ENCODE data around the gene DDI1.
"Not testable (repeated sequence)": the region's sequence is repeated elsewhere in the genome, so short reads cannot be mapped to it uniquely, and the experiment has no call there.

The DDI1 gene

DNA sequence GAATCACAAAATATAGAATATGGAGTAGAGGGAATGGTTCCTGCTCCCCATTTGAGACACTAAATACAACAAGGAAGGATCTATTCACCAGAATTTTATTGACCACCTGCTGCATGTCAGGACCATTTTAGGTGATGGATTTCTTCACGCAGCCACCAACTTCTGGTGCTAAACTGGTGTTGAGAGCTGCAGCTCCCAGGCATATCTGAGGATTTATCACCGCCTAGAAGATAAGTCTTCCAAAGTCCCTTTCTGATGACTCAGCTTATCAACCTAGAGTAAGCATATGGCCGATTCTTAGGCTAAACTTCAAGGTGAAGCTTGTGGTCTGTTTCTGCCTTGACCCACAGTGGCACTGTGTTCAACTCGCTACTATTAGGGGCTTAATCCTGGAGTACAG, 6.7 kb downstream of the DDI1 start:
- no peak for DNase-seq

- DNase-seq = no peak
Observed at GRCh38 chr11:104043678-104044239, 7.3 kb downstream of the DDI1 start.

- no peak for DNase-seq
Observed at GRCh38 chr11:104046331-104046730, 9.9 kb downstream of the DDI1 start.

DNA sequence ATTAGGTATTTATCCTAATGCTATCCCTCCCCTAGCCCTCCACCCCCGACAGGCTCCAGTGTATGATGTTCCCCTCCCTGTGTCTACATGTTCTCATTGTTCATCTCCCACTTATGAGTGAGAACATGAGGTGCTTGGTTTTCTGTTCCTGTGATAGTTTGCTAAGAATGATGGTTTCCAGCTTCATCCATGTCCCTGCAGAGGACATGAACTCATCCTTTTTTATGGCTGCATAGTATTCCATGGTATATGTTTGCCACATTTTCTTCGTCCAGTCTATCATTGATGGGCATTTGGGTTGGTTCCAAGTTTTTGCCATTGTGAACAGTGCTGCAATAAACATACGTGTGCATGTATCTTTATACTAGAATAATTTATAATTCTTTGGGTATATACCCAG, 10.4 kb downstream of the DDI1 start:
- not testable (repeated sequence) for DNase-seq

- no peak for DNase-seq
Observed at GRCh38 chr11:104049116-104049515, 12.7 kb downstream of the DDI1 start.

- DNase-seq = no peak
Observed at GRCh38 chr11:104051778-104052177, 15.3 kb downstream of the DDI1 start.

GRCh38 chr11:104053743-104054478, 17.5 kb downstream of the DDI1 start:
- no peak for DNase-seq

- DNase-seq = no peak
Observed at GRCh38 chr11:104054911-104055529, 18.6 kb downstream of the DDI1 start.

- no peak for DNase-seq
Observed at GRCh38 chr11:104055596-104055995, 19.2 kb downstream of the DDI1 start.

DNA sequence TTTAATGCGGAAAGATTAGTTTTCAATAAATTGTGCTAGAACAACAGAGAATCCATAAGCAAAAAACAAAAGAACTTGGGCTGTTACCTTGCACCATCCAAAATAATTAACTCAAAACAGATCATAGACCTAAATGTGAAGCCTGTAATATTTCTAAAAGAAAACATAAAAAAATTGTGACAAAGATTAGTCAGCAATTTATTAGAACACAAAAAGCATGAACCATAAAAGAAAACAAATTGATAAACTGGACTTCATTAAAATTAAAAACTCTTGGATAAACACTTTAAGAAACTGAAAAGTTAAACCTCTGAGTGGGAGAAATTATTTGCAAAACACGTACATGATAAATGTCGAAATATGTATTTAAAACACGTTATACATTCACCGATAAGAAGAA, 21.5 kb downstream of the DDI1 start:
- no peak for DNase-seq

DNA sequence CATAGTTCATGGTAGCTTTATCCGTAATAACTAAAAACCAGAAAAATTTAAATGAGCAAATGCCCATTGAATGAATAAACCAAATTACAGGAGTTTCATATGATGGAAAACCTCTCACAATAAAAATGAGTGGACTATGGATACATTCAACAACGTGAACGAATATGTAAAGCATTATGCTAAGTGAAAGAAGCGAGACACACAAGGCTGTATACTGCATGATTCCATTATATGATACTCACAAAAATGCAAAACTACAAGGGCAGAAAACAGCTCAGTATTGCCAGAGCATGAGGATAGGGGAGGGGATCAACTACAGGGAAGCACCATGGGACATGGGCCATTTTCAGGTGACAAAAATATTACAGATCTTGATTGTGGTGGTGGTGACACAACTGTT, 22.2 kb downstream of the DDI1 start:
- DNase-seq = no peak

DNA sequence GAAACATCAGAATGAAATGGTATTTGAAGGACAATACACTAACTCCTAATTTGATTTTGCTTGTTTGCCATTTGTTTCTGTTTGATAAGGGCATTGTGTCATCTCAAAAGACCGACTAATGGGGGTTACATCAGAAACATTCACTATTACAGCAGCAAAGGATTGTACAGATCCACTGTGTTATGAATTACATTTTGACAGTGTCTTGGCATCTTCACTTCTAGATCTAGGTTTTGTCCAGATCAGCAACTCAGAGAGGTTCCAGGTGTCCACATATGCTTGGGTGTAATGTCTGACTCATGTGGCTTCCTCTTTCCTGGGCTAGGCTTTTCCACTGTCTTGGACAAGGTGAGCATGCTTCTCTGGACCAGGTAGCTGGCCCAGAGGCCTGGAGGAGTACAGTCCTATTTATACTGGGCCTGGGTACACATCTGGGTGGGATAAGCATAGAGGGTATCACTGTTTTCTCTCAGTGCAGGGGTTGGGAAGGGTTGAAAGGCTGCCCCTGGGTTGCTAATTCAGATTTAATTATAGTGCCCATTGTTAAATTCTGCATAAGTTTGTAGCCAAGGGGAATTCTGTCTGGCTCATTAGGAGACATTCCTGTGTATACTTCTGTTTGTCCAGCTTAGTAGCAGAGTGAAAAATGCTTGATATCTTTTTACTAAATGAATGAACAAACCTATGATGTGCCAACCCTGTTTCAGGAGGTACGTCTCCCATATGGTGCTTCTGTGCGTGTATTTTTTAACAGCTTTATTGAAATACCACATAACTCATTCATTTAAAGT, 23.8 kb downstream of the DDI1 start:
- no peak for DNase-seq

DNA sequence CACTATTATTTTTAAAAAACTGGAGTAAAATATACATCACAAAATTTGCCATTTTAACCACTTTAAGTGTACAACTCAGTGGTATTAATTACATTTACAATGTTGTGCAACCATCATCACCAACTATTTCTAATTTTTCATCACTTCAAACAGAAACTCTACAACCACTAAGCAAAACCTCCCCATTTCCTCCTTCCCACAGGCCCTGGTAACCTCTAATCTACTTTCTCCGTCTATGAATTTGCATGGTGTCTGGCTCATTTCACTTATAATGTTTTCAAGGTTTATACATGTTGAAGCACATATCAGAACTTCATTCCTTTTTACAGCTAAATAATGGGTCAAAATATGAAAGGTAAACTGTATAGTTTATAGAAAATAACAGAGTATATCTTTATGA, 24.4 kb downstream of the DDI1 start:
- no peak for DNase-seq

DNA sequence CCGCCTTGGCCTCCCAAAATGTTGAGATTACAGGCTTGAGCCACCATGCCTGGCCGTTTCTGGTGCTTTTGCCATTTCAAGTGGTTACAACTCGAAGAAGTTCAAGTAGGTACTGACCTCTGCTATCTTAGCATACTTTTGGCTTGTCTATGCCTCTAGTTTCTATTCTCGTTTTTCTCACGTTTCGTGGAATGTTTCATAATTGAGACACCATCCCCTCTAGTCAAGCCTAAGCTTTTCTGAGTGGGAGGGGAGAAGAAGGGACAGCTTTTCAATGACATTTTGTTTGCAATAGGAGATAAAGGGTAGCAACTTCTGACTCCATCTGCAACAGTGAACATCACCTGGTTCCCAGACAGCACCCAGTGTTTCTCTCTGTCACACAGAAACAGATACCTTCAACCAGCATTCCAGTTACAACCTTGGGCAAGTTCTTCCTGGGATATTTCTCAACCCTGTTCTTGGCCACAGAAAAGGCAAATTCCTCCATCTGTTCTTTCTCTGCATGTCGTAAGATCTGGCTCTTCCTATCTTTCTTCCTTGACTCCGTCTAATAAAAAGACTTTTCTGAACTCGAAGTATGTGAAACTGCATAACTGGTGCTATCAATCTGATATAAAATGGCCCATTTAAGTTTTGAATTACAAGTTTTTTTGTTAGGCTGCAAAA, 25.5 kb downstream of the DDI1 start:
- DNase-seq = no peak

GRCh38 chr11:104064034-104064630, 27.7 kb downstream of the DDI1 start:
- no peak for DNase-seq

GRCh38 chr11:104067534-104067933, 31.1 kb downstream of the DDI1 start:
- no peak for DNase-seq

DNA sequence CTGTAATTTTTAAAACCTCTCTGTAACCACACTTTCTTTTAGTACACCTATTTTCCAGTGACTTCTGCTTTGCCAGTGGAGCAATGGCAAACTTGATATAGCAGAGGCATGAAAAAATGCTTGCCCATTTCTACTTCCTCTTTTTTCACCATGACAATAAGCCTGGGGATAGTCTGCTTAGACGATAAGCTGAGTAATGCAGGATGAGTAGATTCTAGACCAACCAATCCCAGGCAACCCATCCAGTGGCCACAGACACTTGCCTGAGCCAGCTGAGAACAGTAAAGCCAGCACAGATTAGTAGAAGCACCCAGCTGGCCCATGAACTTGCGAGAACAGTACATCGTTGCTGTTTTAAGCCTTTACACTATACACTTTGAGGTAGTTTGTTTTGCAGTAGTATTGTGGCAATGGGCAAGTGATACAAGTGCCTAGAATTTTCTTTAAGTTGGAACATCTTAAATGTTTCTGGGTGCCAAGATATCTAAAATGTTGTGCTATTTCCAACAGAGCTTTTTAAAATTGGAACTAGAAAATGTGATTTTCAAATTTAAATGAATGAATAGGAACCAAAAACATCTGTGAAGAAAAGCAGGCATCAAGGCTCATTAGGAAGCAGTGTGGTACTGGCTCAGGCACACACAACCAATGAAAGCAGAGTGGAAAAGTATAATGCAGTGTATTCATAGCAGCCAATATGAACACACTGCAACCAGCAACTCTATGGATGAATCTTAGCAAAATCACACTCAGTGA, 37.7 kb downstream of the DDI1 start:
- no peak for DNase-seq

DNA sequence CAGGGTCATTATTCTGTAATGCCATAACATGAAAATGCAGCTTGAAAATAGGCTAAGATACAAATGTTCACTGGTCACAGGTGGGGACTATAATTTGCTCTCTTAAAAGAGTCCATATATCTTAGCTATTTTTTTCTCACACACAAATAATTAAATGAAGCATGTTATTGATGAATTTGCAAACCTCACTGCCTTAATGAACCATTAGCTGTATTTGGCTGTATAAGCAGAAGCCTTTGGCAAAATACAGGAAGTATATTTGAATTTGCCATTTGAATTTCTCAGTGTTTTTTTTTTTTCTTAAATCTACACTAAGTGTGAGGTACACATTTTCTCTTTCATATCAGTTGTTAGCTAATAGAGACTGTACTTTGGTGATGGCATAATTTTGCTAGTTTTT, 38.7 kb downstream of the DDI1 start:
- no peak for DNase-seq

GRCh38 chr11:104075706-104076105, 39.3 kb downstream of the DDI1 start:
- DNase-seq = no peak

DNA sequence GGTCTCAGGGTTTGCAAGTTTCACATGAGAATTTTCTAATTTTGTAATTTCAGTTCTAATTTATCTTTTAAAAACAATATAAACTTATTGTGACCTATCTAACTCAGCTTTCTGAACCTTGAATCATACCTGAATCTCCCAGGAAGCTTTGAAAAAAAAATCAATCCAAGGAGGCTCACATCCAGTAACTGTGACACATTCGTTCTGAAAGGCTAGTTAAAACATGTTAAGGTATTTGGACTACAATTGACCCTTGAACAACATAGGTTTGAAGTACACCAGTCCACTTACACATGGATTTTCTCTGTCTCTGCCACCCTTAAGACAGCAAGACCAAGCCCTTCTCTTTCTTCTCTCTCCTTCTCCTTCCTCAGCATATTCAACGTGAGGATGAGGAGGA, 40.0 kb downstream of the DDI1 start:
- no peak for DNase-seq

DNA sequence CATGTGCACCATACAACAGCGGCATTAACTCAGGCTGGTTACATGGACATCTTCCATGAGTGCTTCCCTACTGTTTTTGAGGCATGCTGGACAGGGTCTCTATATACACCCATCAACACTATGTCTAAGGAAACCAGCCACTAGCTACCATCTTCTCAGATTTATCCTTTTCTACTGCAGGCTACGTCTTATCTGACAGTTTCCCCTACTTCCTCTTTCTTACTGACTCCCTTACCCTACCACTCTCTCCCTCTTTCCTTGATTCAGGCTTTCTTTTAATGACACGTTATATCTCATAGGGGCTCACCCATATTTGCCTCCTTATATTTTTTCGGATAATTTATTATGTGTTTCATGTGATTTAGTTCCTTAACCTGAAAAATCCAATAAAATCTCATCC, 41.8 kb downstream of the DDI1 start:
- no peak for DNase-seq

- DNase-seq = no peak
Observed at GRCh38 chr11:104078995-104079394, 42.6 kb downstream of the DDI1 start.
